HG03521 (cell line): ENCODE measurements around the gene RSPH4A.
"Not testable (repeated sequence)": the region's sequence is repeated elsewhere in the genome, so short reads cannot be mapped to it uniquely, and the experiment has no call there.

Experiments
- ATAC-seq: cut with Tn5 transposase; IDR thresholded peaks from one replicate; pipeline ENCODE4 v1.9.1; 2021; ENCODE audit warnings: mild to moderate bottlenecking, moderate library complexity; ENCODE audit not compliant: unreplicated experiment

RSPH4A gene

GRCh38 chr6:116624036-116624805 is 7.9 kb downstream of the RSPH4A start:
- no peak for ATAC-seq

GRCh38 chr6:116625872-116626271 is 9.6 kb downstream of the RSPH4A start:
- ATAC-seq, result no peak

- ATAC-seq, result no peak
These were observed 13.3 kb downstream of the RSPH4A start for GRCh38 chr6:116629563-116629981.

DNA sequence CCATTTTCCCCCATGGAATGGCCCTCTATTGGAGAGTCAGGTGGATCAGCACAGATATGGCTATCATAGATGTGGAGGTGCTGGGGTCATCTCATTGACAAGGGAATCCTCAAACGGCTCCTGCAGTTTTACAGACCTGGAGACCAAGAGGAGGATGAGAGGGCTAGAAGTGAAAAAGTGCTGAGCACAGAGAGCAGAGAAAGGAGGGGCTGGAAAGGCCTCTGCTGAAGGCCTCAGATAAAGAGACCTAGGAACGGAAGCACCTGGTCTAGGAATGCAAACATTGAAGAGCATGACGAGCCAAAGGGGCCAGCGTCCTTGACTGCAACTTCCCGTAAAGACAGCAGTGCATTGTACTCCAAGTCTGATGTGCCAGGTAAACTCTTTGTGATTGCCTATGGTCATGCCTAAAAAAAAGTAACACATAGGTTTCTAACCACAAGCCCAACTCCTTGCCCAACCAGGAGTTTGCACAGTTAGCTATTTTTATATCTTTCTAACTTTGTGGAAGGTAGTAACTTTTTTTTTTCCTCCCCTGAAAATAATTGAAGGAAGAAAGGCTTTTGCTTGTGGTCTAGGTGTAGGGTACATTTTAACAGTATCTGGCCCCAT is 15.2 kb downstream of the RSPH4A start:
- no peak for ATAC-seq

- ATAC-seq, result no peak
These were observed 17.4 kb downstream of the RSPH4A start for GRCh38 chr6:116633685-116634084.

DNA sequence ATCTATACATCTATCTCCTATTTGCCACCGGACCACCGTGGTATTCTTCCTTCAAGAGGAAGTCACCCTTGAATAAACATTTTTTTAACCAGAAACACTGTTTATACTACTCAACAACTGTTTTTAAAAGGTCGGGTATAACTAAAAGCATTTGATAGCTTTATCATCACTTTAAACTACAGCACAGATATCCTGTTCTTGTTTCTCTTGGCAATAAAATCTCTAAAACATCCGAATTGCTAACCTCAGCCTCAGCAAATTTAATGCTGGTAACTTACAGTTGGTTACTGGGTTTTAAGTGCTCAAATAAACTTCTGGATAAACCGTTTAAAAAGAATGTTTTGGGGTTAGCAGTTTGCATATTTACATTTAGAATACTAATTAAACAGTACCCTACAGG is 31.9 kb downstream of the RSPH4A start:
- ATAC-seq, result no peak

GRCh38 chr6:116649129-116649528 is 32.9 kb downstream of the RSPH4A start:
- no peak for ATAC-seq

DNA sequence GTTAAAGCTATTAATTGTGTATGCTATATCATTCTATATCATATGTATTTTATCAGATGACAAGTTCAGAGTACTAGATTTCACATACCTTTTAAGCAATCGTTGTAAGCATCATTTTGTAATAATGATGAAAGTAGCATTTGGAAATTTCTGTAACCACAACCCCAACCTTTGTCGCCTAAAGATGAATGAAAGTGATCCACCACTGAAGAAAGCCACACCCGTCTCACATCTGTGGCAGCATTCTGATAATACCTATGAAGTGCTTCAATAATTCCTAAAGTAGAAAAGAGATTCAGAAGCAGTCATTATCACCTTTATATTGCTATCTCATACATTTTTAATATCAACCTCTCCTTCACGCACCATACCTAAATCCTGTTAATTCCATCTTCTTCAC is 35.6 kb downstream of the RSPH4A start:
- no peak for ATAC-seq

GRCh38 chr6:116661594-116661993 is 45.3 kb downstream of the RSPH4A start:
- ATAC-seq, result no peak

DNA sequence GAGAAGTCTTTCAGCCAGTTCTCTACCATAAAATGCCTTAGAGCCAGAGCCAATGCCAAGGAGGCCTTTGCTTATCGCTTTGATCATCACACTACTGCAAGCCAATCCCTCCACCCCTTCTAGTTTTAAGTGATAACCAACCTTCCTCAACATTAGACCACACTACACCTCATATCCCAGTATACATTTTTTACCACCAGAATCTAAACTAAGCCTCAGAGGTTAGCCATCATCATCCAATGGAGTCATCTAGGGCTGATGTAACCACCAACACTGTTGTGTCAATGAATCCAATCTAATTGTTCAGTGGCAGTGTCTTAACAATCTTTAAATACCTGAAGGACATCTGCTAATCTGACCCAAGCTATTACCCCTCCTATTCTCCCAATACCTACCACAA is 45.9 kb downstream of the RSPH4A start:
- ATAC-seq, result no peak

DNA sequence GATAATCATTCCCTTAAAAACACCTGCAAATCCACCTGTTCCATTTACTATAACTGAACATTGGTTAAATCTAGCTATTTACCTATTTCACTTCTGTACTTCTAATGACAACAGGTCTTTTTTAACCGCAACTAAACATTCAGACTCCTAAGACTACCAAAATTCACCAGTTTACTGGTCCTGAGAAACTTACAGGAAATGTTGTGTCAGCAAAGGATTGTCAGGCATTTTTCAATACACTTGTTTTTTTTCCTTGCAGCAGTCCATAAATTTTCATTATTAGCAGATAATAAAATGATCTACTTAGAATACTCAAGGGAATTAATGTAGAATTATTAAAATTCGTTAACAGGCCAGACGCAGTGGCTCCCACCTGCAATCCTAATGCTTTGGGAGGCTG is 47.0 kb downstream of the RSPH4A start:
- ATAC-seq, result no peak

DNA sequence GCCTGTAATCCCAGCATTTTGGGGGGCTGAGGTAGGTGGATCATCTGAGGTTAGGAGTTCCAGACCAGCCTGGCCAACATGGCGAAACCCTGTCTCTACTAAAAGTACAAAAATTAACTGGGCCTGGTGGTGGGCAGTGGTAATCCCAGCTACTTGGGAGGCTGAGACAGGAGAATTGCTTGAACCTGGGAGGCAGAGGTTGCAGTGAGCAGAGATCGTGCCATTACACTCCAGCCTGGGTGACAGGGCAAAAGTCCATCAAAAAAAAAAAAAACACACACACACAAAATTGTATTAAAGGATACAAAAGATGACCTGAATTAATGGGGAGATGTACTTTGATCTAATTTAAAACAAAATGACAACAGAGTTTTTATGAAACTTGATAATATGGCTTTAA is 47.9 kb downstream of the RSPH4A start:
- ATAC-seq, result not testable (repeated sequence)

- no peak for ATAC-seq
These were observed 49.2 kb downstream of the RSPH4A start for GRCh38 chr6:116665464-116665863.

DNA sequence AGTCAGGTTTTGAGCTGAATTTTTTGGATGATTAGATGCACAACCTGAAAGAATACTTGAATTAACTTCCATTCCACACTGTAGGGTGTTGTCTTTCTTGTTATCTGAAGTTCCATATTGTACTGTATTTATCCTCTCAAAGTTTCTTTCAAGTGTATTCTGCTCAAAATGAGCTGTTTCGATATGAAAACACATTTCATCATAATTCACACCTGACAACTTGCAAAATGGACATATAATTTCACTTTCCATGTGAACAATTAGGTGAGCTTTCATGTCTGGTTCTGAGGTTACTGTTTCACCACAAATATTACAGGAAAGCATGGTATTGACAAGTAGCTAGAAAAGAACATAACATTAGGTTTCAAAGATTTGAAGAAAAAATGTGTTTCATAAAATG is 50.6 kb downstream of the RSPH4A start:
- peak; percentile 43 for ATAC-seq

GRCh38 chr6:116667623-116668022 is 51.3 kb downstream of the RSPH4A start:
- peak; percentile 31 for ATAC-seq

DNA sequence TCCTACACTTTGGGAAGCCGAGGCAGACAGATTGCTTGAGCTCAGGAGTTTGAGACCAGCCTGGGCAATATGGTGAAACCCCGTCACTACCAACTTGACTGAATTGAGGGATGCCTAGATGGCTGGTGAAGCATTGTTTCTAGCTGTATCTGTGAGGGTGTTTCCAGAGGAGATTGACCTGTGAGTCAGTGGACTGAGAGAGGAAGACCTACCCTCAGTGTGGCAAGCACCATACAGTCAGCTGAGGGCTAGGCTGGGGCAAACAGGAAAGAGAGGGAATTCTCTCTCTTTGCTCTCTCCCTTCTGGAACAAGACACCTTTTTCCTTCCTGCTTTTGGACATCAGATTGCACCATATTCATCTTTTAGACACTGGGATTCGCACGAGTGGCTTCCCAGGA is 56.0 kb downstream of the RSPH4A start:
- ATAC-seq, result no peak

DNA sequence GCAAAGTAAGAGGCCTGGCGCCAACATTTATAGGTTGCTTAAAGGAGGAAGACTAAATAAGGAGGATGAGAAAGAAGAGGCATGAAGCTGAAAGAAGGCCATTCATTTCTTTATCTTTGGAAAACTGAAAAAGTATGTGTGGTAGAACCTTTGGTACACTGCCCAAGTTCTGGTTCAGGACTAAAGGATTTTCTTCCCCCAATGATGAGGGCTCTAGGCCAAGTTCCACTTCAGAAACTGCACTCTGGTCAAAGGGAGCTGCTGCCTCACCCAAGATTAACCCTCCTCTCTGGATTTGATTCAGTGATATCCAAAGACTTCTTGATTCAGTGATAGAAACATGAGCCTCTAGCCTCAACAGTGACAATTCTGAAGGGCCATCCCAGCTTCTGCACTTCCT is 59.7 kb downstream of the RSPH4A start:
- ATAC-seq, result no peak

- peak; percentile 97 for ATAC-seq
These were observed 64.8 kb downstream of the RSPH4A start, which contains the start of gene KPNA5 for GRCh38 chr6:116680880-116681672. KPNA5 (plus strand) TSS chr6:116681211; CDS start chr6:116681335, 124 bp downstream.

- no peak for ATAC-seq
These were observed 66.0 kb downstream of the RSPH4A start for GRCh38 chr6:116682334-116682712.
